ENCODE data around the gene RPS6KL1.
"Not testable (repeated sequence)": the region's sequence is repeated elsewhere in the genome, so short reads cannot be mapped to it uniquely, and the experiment has no call there.

RPS6KL1 gene

GRCh38 chr14:74934476-74935359 is 11.7 kb upstream of the RPS6KL1 start:
- DNase-seq = no peak

- DNase-seq = no peak
These were observed 11.0 kb upstream of the RPS6KL1 start for GRCh38 chr14:74934041-74934440.

- DNase-seq = not testable (repeated sequence)
These were observed 9.9 kb upstream of the RPS6KL1 start for GRCh38 chr14:74932936-74933335.

- DNase-seq = no peak
These were observed 9.4 kb upstream of the RPS6KL1 start for GRCh38 chr14:74932401-74932901.

GRCh38 chr14:74931744-74932143 is 8.7 kb upstream of the RPS6KL1 start:
- not testable (repeated sequence) for DNase-seq

- no peak for DNase-seq
These were observed 6.2 kb upstream of the RPS6KL1 start for GRCh38 chr14:74929242-74929641.

GRCh38 chr14:74927225-74927624 is 4.2 kb upstream of the RPS6KL1 start:
- DNase-seq = no peak

- no peak for DNase-seq
These were observed 1.0 kb upstream of the RPS6KL1 start for GRCh38 chr14:74924061-74924460.

- DNase-seq = no peak
These were observed 891 bp downstream of the RPS6KL1 start for GRCh38 chr14:74921987-74922751.

GRCh38 chr14:74921053-74921620 is 1.9 kb downstream of the RPS6KL1 start:
- no peak for DNase-seq

- no peak for DNase-seq
These were observed 2.8 kb downstream of the RPS6KL1 start for GRCh38 chr14:74920281-74920680.

- DNase-seq = no peak
These were observed 3.5 kb downstream of the RPS6KL1 start for GRCh38 chr14:74919421-74920165.

- no peak for DNase-seq
These were observed 4.7 kb downstream of the RPS6KL1 start for GRCh38 chr14:74918380-74918779.

GRCh38 chr14:74917646-74918081 is 5.4 kb downstream of the RPS6KL1 start:
- no peak for DNase-seq

- DNase-seq = no peak
These were observed 5.9 kb downstream of the RPS6KL1 start for GRCh38 chr14:74917178-74917543.

GRCh38 chr14:74915826-74916225 is 7.2 kb downstream of the RPS6KL1 start:
- DNase-seq = no peak

GRCh38 chr14:74915426-74915825 is 7.6 kb downstream of the RPS6KL1 start:
- no peak for DNase-seq

- no peak for DNase-seq
These were observed 9.0 kb downstream of the RPS6KL1 start for GRCh38 chr14:74913986-74914573.

GRCh38 chr14:74913393-74913910 is 9.6 kb downstream of the RPS6KL1 start:
- DNase-seq = no peak

- DNase-seq = no peak
These were observed 10.3 kb downstream of the RPS6KL1 start for GRCh38 chr14:74912801-74913200.

GRCh38 chr14:74912111-74912510 is 10.9 kb downstream of the RPS6KL1 start:
- DNase-seq = no peak

GRCh38 chr14:74911704-74912103 is 11.4 kb downstream of the RPS6KL1 start:
- DNase-seq = no peak
